SJCRH30 (cell line): Measurements from ENCODE around the gene GPLD1. TPM values are rescaled to one million over a fixed set of nuclear protein-coding genes. Genes with fewer than 3 reads are reported as not detected.
"Not testable (repeated sequence)": the region's sequence is repeated elsewhere in the genome, so short reads cannot be mapped to it uniquely, and the experiment has no call there.

Source experiments
- DNase-seq, 2 experiments: peaks; one replicate each; pipeline ENCODE4 v3.0.0-alpha.2; 2015 to 2020
- H3K27ac ChIP-seq: fragments of 250-450 bp; sonication (Bioruptor Pico); 2 replicates; pipeline ENCODE4 v1.5.1; 2020; ENCODE audit warnings: mild to moderate bottlenecking, moderate library complexity
- H3K27me3 ChIP-seq: fragments of 250-450 bp; sonication (Bioruptor Pico); 2 replicates; pipeline ENCODE4 v1.5.1; 2020; ENCODE audit warnings: mild to moderate bottlenecking, moderate library complexity
- H3K36me3 ChIP-seq: fragments of 250-450 bp; sonication (Bioruptor Pico); 2 replicates; pipeline ENCODE4 v1.5.1; 2020; ENCODE audit warnings: mild to moderate bottlenecking, moderate library complexity
- H3K4me1 ChIP-seq: fragments of 250-450 bp; sonication (Bioruptor Pico); 2 replicates; pipeline ENCODE4 v1.5.1; 2020; ENCODE audit warnings: mild to moderate bottlenecking, moderate library complexity
- H3K4me3 ChIP-seq: fragments of 250-450 bp; sonication (Bioruptor Pico); 2 replicates; pipeline ENCODE4 v1.5.1; 2020; ENCODE audit warnings: mild to moderate bottlenecking, moderate library complexity
- H3K9me3 ChIP-seq: fragments of 250-450 bp; sonication (Bioruptor Pico); replicated peaks from 2 replicates; pipeline ENCODE4 v1.5.1; 2020; ENCODE audit warnings: mild to moderate bottlenecking, moderate library complexity
- total RNA-seq: library from RNA; depleted of rRNA; stranded (reverse); fragments of >200 nt; shearing (Covaris generic); gene quantifications from 2 replicates; pipeline ENCODE4 v1.2.3, GENCODE V29; 2014

Gene GPLD1
- total RNA-seq, 1 experiment from 2014 or later = 0.59 TPM

DNA sequence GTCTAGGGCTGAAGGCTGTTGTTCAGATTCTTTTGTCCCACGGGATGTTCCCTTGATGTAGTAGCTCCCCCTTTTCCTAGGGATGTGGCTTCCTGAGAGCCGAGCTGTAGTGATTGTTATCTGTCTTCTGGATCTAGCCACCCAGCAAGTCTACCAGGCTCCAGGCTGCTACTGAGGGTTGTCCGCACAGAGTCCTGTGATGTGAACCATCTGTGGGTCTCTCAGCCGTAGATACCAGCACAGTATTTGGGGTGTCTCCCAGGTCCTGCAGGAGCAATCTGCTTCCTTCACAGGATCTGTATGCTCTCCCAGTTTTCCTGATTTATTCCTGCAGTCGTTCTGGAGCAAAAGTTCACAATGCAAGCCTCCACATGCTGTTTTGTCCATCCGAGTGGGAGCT lies 22.6 kb upstream of the GPLD1 start:
- H3K27me3 ChIP-seq, H3K4me3 ChIP-seq, H3K4me1 ChIP-seq, H3K27ac ChIP-seq, H3K36me3 ChIP-seq, DNase-seq, H3K9me3 ChIP-seq: not testable (repeated sequence)

DNA sequence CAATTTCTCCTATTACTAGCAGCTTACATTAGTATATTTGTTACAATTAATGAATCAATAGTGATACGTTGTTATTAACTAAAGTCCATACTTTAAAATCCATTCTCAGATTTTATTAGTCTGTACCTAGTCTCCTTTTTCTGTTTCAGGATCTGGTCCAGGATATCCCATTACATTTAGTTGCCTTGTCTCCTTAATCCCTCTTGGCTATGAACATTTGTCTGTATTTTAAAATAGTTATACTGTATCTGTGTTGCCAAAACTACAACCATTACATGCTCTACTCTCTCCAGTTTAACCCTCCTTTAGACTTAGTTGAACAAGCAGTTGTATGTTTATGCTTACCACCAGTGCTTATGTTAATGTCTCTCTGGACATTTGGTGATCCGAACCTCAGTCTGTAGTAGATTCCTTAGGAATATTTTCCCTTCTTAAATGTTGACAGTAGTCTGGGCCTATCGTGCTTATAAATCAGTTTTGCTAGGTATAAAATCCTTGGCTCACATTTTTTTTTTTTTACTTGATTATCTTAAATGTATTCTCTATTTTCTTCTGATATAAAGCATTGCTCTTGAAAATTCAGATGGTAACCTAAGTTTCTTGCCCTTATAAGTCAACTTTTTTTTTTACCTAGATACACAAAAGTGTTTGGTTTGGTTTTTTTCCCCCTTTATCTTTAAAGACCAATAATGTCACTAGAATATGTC lies 17.6 kb upstream of the GPLD1 start:
- H3K27me3 ChIP-seq = no peaks in the 10 kb centered on the region
- no peak for DNase-seq
- H3K27ac ChIP-seq = no peak overlapping the region
- H3K9me3 ChIP-seq = no peaks in the 10 kb centered on the region
- H3K36me3 ChIP-seq = no peaks in the 10 kb centered on the region
- H3K4me3 ChIP-seq = no peak overlapping the region
- H3K4me1 ChIP-seq = no peaks in the 10 kb centered on the region

DNA sequence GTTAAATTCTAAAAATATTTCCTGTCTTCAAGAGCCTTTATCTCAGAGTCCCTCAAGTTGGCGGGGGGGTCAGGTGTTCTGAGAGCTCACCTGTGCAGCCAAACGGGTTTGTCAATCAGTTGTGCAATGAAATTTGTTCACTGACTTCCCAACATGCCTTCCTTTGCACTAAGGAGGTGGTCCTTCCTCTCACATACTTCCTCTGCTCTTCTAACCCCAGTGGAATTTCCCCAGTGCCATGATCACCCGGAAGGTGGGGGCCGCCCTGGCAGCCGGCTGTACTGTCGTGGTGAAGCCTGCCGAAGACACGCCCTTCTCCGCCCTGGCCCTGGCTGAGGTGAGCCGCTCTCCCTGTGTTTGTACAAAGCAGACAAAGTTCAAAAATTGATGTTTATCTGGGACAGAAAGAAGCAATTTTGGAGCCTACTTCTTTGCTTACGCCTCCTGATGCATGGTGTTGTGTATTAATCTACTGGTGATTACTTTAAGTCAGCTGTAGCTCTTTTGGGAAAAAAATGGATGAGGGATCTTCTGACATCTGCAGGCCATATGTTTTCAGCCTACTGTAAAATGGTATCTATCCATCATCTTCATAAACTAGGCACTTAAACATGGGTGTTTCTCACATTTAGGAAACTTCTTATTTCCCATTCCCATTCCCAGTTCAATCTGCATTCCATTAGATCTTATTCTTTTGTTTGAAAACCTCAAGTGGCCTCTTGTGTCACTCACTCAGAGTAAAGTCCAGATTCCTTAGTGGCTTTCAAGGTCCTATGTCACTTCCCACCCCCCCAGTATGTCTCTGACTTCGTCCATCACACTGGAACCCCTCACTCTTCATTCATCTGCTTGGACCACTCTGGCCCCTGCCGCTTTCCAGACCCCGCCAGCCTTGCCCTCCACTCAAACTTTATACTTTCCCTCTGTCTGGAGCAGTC lies 15.5 kb upstream of the GPLD1 start:
- no peak for DNase-seq
- no peaks in the 10 kb centered on the region for H3K9me3 ChIP-seq
- H3K36me3 ChIP-seq = no peaks in the 10 kb centered on the region
- no peaks in the 10 kb centered on the region for H3K27me3 ChIP-seq
- no peak overlapping the region for H3K4me3 ChIP-seq
- no peaks in the 10 kb centered on the region for H3K4me1 ChIP-seq
- H3K27ac ChIP-seq = no peak overlapping the region

DNA sequence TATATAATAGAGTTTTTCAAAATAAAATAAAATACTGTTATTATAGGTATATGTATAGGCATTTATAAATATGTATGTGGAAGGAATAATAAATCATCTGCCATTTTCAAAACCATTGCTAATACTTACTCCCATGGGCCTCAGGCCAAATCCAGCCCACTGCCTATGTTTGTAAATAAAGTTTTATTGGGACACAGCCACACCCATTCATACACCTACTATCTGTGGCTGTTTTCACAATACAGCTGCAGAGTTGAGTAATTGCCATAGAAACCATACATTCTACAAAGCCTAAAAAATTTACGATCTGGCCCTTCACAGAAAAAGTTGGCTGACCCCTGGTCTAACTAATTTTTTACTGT lies 14.9 kb upstream of the GPLD1 start:
- no peak for DNase-seq
- Histone ChIP-seq H3K27me3 (no peaks in the 10 kb centered on the region), H3K4me1 (no peaks in the 10 kb centered on the region), H3K9me3 (no peaks in the 10 kb centered on the region), H3K27ac (no peak overlapping the region), H3K36me3 (no peaks in the 10 kb centered on the region), H3K4me3 (no peak overlapping the region)

DNA sequence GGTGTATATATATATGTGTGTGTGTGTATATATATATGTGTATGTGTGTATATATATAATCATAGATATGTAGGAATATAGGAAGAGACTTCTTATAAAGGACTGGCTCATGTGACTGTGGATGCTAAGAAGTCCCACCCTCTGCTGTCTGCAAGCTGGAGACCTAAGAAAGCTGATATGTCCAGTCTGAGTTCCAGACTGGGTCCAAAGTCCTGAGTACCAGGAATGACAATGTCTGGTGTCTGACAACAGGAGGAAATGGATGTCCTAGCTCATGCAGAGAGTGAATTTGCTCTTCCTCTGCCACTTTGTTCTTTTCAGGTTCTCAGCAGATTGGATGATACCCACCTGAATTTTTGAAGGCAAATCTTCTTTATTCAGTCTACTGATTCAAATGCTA lies 12.5 kb upstream of the GPLD1 start:
- Histone ChIP-seq H3K4me1 (no peaks in the 10 kb centered on the region), H3K4me3 (no peak overlapping the region), H3K27me3 (no peaks in the 10 kb centered on the region), H3K27ac (no peak overlapping the region), H3K36me3 (no peaks in the 10 kb centered on the region), H3K9me3 (no peaks in the 10 kb centered on the region)
- DNase-seq = no peak

DNA sequence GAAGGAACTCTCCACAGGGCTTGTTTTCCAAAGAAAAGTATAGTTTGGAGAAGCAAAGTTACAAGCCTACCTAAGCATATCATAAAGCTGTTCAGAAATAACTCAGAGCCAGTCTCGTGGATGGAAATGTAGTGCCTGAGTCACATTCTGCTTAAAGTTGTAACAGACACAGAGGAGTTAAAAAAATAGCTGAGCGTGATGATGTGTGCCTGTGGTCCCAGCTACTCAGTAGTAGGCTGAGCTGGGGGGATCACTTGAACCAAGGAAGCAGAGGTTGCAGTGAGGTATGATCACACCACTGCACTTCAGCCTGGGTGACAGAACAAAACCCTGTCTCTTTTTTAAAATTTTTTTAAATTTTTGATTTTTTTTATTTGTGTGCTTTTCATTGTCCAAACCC lies 12.0 kb upstream of the GPLD1 start:
- no peaks in the 10 kb centered on the region for H3K27me3 ChIP-seq
- no peaks in the 10 kb centered on the region for H3K9me3 ChIP-seq
- no peak overlapping the region for H3K27ac ChIP-seq
- DNase-seq = no peak
- no peaks in the 10 kb centered on the region for H3K4me1 ChIP-seq
- no peak overlapping the region for H3K4me3 ChIP-seq
- no peaks in the 10 kb centered on the region for H3K36me3 ChIP-seq

DNA sequence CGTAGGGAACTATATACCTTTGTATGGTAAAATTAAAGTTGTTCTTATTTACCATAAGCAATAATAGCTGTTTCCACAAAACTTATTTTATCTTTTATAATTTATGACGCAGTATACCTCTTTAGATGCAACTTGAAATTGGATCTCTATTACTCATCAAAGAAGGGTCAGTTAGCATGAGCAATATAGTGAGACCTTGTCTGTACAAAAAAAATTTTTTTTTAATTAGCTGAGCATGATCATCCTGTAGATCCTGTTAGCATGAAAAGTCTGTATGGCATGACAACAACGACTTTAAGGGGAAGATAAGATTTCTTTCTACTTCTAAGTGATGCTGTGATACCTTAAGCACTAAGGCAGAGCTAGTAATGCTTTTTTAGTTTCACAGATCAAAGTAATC lies 11.3 kb upstream of the GPLD1 start:
- no peak overlapping the region for H3K4me3 ChIP-seq
- no peaks in the 10 kb centered on the region for H3K9me3 ChIP-seq
- H3K4me1 ChIP-seq = no peaks in the 10 kb centered on the region
- H3K27me3 ChIP-seq = no peaks in the 10 kb centered on the region
- no peaks in the 10 kb centered on the region for H3K36me3 ChIP-seq
- no peak overlapping the region for H3K27ac ChIP-seq
- DNase-seq = no peak

DNA sequence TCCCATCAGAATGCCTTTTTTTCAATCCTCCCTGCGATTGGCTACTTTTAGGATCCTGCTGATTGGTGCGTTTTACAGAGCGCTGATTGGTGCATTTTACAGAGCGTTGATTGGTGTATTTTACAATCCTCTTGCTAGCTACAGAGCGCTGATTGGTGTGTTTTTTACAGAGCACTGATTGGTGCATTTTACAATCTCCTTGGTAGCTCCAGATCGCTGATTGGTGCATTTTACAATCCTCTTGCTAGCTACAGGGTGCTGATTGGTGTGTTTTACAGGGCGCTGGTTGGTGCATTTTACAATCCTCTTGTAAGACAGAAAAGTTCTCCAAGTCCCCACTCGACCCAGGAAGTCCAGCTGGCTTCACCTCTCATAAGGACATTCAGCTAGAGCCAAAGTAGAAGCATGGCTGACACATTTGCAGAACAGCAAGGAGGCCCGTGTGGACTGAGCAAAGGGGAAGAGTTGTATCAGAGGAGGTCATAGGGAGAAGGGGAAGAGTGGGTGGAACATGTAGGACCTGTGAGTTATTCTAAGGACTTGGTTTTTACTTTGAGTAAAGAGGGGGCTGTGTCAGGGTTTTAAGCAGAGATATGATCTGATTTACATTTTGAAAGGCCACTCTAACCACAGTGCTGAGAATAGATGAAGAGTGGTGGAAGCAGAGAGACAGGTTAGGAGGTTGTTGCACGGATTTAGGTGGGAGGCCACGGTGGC lies 8.0 kb upstream of the GPLD1 start:
- Histone ChIP-seq H3K9me3 (no peaks in the 10 kb centered on the region), H3K4me3 (no peak overlapping the region), H3K4me1 (no peaks in the 10 kb centered on the region), H3K36me3 (no peaks in the 10 kb centered on the region), H3K27me3 (no peaks in the 10 kb centered on the region), H3K27ac (no peak overlapping the region)
- DNase-seq = no peak

DNA sequence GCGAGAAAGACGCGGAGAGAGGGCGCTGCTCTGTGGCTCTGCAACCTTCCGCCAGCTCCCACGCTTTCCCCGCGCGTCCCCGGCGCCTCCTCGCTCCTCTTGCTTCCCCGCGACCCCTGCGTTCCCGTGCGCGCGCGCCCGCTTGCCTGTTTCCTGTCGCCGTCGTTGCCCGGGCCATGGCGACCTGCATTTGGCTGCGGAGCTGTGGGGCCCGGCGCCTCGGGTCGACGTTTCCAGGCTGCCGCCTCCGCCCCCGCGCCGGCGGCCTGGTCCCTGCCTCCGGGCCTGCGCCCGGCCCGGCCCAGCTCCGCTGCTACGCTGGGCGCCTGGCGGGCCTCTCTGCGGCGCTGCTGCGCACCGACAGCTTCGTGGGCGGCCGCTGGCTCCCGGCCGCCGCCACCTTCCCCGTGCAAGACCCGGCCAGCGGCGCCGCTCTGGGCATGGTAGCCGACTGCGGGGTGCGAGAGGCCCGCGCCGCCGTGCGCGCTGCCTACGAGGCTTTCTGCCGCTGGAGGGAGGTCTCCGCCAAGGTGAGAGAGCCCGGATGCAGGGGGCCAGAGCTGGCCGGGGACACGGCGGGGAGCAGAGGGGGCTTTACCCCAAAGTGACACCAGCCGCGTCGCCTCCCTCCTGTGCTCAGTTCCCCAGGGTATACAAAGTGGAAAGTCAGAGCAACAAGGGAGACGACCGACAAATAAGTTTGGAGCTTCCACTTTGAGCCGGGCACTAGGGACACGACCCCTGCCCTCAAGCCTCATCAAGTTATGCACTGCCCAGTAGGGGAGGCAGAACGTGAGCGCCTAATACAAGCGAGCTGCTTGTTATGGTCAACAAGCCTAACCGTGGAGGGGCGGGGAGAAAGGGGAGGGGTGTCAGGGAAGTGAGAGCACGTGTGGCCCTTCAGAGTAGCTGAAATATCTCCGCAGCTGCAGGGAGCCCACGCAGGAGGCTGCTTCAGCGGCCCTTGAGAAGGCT lies 5.7 kb upstream of the GPLD1 start, which contains the start of gene ALDH5A1:
TSS of gene ALDH5A1 (plus strand) at position 149 of the 975 bp plus-strand sequence. CDS start at position 177, 28 bp downstream.
- H3K27ac ChIP-seq = peak within 1 kb of the TSS; percentile 17; the same call in 1 of the 2 replicates
- peak; percentile 72 to 74 for DNase-seq

DNA sequence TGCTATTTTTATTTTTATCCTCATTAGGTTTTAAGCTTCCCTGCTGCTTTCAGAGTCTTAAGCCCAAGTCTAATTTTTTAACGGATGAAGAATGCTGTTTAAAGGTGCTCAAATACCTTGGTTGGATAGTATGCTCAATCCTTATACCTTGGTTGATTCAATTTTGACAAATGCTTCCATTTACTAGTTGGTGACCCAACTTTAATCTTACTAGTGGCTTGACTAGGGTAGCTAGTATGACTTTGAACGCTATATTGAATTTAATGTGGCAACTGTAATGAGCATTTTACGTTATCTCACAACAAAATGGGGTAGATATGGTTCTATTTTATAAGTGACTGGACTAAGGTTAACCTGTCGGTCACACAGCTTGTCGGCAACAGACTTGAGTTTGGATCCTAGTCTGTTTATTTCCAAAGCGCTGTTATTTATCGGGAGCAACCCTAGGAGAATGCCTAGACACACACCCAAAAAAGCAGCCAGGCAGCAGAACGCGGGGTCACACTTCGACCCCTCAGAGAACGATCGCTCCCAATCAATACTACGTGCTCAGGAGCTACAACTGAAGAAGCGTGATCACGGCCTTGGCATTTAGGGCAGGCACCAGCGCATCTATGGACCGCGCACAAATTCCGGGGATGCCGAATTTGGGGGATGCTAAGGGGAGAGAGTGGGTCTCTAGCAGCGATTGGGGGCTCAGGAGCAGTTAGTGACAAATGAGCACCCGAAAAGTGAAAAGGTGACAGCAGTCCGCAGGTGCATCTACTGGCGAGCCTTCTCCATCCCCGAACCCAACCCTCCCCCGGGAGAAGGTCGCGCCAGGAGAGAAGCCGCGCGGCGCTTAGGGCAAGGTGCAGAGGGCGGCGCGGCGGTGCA lies 4.8 kb upstream of the GPLD1 start:
- Histone ChIP-seq H3K27ac (no peak overlapping the region), H3K4me3 (peak overlapping the region; percentile 66), H3K36me3 (no peaks in the 10 kb centered on the region), H3K4me1 (no peaks in the 10 kb centered on the region), H3K27me3 (no peaks in the 10 kb centered on the region), H3K9me3 (no peaks in the 10 kb centered on the region)
- no peak for DNase-seq

More for the DNA sequence above, 5.7 kb upstream of the GPLD1 start, which contains the start of gene ALDH5A1:
- Histone ChIP-seq H3K4me1 (no peaks in the 10 kb centered on the region), H3K27me3 (no peaks in the 10 kb centered on the region), H3K9me3 (no peaks in the 10 kb centered on the region), H3K4me3 (peak within 1 kb of the TSS; percentile 66), H3K36me3 (no peaks in the 10 kb centered on the region)

DNA sequence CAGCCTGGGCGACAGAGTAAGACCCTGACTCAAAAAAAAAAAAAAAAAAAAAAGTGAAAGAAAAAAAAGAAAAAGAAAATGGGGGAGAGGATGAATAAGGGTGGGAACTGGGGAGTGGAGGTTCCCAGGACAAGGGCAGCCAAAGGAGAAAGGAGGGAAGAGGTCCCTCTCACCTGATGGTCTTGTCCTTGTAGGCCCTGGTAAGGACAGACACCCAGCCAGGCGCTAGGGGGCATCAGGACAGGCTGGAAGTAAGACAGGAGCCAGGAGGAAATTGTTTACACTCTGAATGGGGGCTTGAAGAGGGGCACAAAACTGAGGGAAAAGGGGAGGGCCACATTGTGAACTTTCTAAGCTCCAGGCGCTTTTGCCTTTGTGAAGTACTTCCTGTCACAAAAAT lies 3.1 kb upstream of the GPLD1 start:
- H3K4me1 ChIP-seq = no peaks in the 10 kb centered on the region
- H3K27ac ChIP-seq = no peak overlapping the region
- no peaks in the 10 kb centered on the region for H3K27me3 ChIP-seq
- no peak overlapping the region for H3K4me3 ChIP-seq
- H3K9me3 ChIP-seq = no peaks in the 10 kb centered on the region
- H3K36me3 ChIP-seq = no peaks in the 10 kb centered on the region
- no peak for DNase-seq

DNA sequence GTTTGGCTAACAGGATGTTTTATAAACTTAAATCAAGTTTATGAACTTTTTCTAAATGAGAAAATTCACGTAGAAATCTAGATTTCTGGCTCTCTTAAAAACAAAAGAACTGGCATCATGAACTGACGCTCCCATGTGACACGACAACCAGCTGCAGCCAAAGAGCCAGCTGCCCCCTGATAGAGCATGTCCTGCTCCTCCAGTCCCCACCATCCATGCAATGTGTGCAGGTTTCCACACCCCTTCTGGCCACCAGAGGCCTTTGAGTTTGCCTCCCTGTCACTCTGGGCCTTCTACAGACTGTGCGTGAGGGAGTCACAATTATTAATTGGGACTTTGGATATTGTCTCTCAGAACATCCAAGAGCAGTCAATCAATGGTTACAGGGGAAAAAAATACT lies 1.6 kb upstream of the GPLD1 start:
- Histone ChIP-seq H3K27ac (no peak overlapping the region), H3K27me3 (no peaks in the 10 kb centered on the region), H3K4me3 (no peak overlapping the region), H3K4me1 (no peaks in the 10 kb centered on the region), H3K9me3 (no peaks in the 10 kb centered on the region), H3K36me3 (no peaks in the 10 kb centered on the region)
- DNase-seq = no peak

DNA sequence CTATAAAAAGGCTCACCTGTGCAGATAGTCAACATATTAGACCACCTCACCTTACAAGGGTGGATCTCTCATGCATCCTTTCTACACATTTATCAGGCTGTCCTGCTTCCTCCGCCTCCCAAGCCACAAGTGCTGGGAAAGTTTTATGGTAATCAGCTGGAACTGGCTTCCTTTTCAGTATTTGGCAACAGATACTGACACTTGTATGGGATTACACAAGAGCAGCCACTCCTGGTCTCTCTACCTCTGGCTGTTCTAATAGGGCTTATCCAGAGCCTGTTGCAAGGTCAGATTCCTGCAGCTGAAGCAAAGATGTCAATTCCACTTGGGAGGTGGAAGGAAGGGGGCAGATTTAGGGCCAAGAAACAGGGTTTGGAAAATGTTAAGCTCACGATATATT lies 503 bp upstream of the GPLD1 start:
- no peak for DNase-seq
- H3K9me3 ChIP-seq = no peaks in the 10 kb centered on the region

More for the DNA sequence above, 503 bp upstream of the GPLD1 start:
- no peaks in the 10 kb centered on the region for H3K27me3 ChIP-seq
- no peak overlapping the region for H3K4me3 ChIP-seq
- H3K27ac ChIP-seq = no peak overlapping the region
- H3K36me3 ChIP-seq = no peaks in the 10 kb centered on the region
- no peaks in the 10 kb centered on the region for H3K4me1 ChIP-seq
